Measurements from ENCODE around the gene BROX. TPM values are rescaled to one million over a fixed set of nuclear protein-coding genes. Genes with fewer than 3 reads are reported as not detected.

The BROX gene, protein sequence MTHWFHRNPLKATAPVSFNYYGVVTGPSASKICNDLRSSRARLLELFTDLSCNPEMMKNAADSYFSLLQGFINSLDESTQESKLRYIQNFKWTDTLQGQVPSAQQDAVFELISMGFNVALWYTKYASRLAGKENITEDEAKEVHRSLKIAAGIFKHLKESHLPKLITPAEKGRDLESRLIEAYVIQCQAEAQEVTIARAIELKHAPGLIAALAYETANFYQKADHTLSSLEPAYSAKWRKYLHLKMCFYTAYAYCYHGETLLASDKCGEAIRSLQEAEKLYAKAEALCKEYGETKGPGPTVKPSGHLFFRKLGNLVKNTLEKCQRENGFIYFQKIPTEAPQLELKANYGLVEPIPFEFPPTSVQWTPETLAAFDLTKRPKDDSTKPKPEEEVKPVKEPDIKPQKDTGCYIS
- 10 to 100 TPM; 16.0 to 28.3 TPM for total RNA-seq
- polyA plus RNA-seq, result 10 to 100 TPM in 1 of 2 donors, 1 to 10 TPM in 1; 6.0 to 12.8 TPM

DNA sequence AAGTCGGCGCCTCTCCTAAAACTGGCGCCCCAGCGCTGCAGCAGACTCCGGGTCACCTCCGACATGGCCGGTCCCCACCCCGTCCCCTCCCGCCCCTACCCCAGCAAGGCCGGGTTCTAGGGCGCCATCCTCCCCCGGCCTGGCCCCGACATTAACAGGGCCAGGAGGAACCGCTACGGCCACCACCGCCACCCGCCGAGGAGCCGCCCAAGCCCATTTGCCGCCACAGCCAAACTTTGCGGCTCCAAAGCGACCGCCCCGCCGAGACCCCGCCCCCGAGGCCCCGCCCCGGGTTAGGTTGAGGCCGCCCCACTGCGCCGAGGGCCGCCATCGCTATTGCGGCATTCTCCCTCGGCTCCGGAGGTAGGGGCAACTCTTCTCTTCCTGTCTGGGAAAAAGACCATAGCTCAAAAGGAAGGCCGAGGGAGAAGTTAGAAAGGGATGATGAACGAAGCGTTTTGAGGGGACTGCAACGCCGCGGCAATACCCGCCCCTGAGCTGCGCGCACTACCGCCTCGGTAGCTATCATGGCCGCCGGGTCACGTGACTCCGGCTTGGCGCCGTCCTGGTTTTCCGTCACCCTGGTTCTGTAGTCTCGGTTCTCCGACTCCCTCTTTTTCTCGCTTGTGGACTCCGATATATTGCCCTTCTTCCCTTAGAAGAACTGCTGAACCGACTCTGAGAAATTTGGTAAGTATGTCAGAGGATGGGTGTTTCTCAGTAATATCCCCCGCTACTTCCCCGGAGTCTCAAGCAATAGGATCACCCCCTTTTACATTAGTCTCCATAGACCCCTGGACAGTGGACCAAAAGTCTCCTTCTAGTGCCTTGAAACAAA is at the start of gene BROX, which contains the start of gene AIDA:
Gene BROX, plus strand, starts transcription at position 312 of the 838 bp plus-strand sequence. CDS start 3,136 bp downstream, outside the sequence.
Gene AIDA, minus strand, starts transcription at position 239 of the 838 bp plus-strand sequence. Its CDS starts 174 bp downstream, at position 65.
- Histone ChIP-seq H3K27ac (ENCODE audit: low read depth in 1 of 2, low read length in 2 of 2) (peak within 1 kb of the TSS; percentile 98 to 99), H3K4me1 (ENCODE audit: control insufficient read depth in 4 of 4, insufficient read depth in 4 of 4, low read length in 3 of 4) (peaks cover 7 to 23% (median 16%) of the 10 kb centered on the region in 4 donors), H3K4me3 (ENCODE audit: low read depth in 1 of 3, low read length in 3 of 3) (peak within 1 kb of the TSS; percentile 98 to 100 (median 99)), H3K27me3 (ENCODE audit: control insufficient read depth in 4 of 4, insufficient read depth in 4 of 4, low read length in 3 of 4) (no peaks in the 10 kb centered on the region), H3K9me3 (ENCODE audit: control insufficient read depth in 4 of 4, low read length in 3 of 4) (no peaks in the 10 kb centered on the region), H3K9ac (ENCODE audit: low read depth in 1 of 2, low read length in 2 of 2) (peak within 1 kb of the TSS; percentile 97), H3K36me3 (ENCODE audit: control insufficient read depth in 4 of 4, insufficient read depth in 3 of 4, low read depth in 1 of 4, low read length in 3 of 4) (peaks cover 4 to 12% (median 9%) of the 10 kb centered on the region in 4 donors)
- TF ChIP-seq HNF4G (IDR thresholded peaks at IDR 0.05), result no peak
- peak; percentile 100 for TF ChIP-seq YY1 (IDR thresholded peaks at IDR 0.05)
- TF ChIP-seq, protein P1, sequence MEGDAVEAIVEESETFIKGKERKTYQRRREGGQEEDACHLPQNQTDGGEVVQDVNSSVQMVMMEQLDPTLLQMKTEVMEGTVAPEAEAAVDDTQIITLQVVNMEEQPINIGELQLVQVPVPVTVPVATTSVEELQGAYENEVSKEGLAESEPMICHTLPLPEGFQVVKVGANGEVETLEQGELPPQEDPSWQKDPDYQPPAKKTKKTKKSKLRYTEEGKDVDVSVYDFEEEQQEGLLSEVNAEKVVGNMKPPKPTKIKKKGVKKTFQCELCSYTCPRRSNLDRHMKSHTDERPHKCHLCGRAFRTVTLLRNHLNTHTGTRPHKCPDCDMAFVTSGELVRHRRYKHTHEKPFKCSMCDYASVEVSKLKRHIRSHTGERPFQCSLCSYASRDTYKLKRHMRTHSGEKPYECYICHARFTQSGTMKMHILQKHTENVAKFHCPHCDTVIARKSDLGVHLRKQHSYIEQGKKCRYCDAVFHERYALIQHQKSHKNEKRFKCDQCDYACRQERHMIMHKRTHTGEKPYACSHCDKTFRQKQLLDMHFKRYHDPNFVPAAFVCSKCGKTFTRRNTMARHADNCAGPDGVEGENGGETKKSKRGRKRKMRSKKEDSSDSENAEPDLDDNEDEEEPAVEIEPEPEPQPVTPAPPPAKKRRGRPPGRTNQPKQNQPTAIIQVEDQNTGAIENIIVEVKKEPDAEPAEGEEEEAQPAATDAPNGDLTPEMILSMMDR (IDR thresholded peaks at IDR 0.05; ENCODE audit: low read depth, low read length, missing input control), result no peak
- peak; percentile 20 to 40 for TF ChIP-seq RXRA (IDR thresholded peaks at IDR 0.05)
- peak; percentile 98 for DNase-seq (ENCODE audit: low spot score)
- WGBS, result 3% methylated on average over 56 of the region's 62 CpGs

DNA sequence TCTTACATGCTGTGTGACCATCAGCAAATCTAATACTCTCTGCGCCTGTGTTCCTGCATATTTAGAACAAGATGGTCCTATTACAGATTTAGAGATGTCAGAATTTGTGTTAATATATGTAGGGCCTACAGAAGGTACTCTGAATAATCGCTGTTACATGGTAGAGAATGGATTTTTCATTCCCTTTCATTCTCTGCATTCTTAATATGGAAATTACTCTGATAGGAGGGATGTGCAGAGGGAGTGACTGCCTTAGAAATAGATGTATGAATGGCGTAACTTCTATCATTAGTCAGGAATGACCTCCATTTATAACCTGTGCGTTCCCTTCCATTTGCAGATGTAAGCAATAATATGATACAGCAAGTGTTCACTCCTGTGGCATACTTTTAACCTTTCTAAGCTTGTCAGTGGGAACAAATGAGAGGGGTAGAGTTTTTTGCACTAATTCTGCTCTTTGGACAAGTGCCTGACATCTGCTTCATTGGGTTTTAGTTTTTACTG is 48.9 kb upstream of the BROX start:
- TF ChIP-seq RAD21 (IDR thresholded peaks at IDR 0.05) (no peak), GABPA (IDR thresholded peaks at IDR 0.05 in 1 of 2, conservative IDR thresholded peaks at IDR 0.05 in 1 of 2) (no peak), RXRA (IDR thresholded peaks at IDR 0.05) (no peak), FOXA2 (IDR thresholded peaks at IDR 0.05) (no peak), NR2F2 (IDR thresholded peaks at IDR 0.05) (no peak), HNF4A (conservative IDR thresholded peaks at IDR 0.05) (no peak)
- TF ChIP-seq, protein P2, sequence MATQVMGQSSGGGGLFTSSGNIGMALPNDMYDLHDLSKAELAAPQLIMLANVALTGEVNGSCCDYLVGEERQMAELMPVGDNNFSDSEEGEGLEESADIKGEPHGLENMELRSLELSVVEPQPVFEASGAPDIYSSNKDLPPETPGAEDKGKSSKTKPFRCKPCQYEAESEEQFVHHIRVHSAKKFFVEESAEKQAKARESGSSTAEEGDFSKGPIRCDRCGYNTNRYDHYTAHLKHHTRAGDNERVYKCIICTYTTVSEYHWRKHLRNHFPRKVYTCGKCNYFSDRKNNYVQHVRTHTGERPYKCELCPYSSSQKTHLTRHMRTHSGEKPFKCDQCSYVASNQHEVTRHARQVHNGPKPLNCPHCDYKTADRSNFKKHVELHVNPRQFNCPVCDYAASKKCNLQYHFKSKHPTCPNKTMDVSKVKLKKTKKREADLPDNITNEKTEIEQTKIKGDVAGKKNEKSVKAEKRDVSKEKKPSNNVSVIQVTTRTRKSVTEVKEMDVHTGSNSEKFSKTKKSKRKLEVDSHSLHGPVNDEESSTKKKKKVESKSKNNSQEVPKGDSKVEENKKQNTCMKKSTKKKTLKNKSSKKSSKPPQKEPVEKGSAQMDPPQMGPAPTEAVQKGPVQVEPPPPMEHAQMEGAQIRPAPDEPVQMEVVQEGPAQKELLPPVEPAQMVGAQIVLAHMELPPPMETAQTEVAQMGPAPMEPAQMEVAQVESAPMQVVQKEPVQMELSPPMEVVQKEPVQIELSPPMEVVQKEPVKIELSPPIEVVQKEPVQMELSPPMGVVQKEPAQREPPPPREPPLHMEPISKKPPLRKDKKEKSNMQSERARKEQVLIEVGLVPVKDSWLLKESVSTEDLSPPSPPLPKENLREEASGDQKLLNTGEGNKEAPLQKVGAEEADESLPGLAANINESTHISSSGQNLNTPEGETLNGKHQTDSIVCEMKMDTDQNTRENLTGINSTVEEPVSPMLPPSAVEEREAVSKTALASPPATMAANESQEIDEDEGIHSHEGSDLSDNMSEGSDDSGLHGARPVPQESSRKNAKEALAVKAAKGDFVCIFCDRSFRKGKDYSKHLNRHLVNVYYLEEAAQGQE (IDR thresholded peaks at IDR 0.05), result no peak
- WGBS, result 98% methylated on average over 4 of the region's 4 CpGs
- DNase-seq (ENCODE audit: low spot score), result no peak
- Histone ChIP-seq H3K4me1 (ENCODE audit: control insufficient read depth in 4 of 4, insufficient read depth in 4 of 4, low read length in 3 of 4) (no peaks in the 10 kb centered on the region), H3K27me3 (ENCODE audit: control insufficient read depth in 4 of 4, insufficient read depth in 4 of 4, low read length in 3 of 4) (no peaks in the 10 kb centered on the region), H3K9ac (ENCODE audit: low read depth in 1 of 2, low read length in 2 of 2) (no peak overlapping the region), H3K9me3 (ENCODE audit: control insufficient read depth in 4 of 4, low read length in 3 of 4) (no peaks in the 10 kb centered on the region), H3K27ac (ENCODE audit: low read depth in 1 of 2, low read length in 2 of 2) (no peak overlapping the region), H3K4me3 (ENCODE audit: low read depth in 1 of 3, low read length in 3 of 3) (no peak overlapping the region), H3K36me3 (ENCODE audit: control insufficient read depth in 4 of 4, insufficient read depth in 3 of 4, low read depth in 1 of 4, low read length in 3 of 4) (peaks cover 17 to 83% (median 80%) of the 10 kb centered on the region in 4 donors)
